GM19452 (cell line): ENCODE results near the gene PPP1R13B.

Source experiments
- ATAC-seq: cut with Tn5 transposase; IDR thresholded peaks from one replicate; pipeline ENCODE4 v1.9.1; 2021; ENCODE audit not compliant: unreplicated experiment

PPP1R13B gene

GRCh38 chr14:103836976-103837725, 10.2 kb downstream of the PPP1R13B start:
- ATAC-seq, result no peak

DNA sequence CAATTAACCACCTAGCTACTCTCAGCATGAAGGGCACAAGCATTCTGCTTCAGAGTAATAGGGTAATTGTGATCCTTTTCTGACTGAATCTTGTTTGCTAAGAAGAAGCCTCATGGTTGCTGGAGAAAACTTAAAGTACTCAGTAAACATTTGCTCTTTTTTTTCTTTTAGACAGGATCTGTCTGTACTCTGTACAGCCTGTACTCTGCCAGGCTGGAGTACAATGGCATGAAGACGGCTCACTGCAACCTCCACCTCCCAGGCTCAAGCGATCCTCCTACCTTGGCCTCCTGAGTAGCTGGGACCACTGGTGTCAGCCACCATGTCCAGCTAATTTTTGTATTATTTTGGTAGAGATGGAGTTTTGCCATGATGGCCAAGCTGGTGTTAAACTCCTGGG, 12.4 kb downstream of the PPP1R13B start:
- no peak for ATAC-seq

- ATAC-seq, result no peak
Measured at GRCh38 chr14:103833711-103834110, 13.7 kb downstream of the PPP1R13B start.

DNA sequence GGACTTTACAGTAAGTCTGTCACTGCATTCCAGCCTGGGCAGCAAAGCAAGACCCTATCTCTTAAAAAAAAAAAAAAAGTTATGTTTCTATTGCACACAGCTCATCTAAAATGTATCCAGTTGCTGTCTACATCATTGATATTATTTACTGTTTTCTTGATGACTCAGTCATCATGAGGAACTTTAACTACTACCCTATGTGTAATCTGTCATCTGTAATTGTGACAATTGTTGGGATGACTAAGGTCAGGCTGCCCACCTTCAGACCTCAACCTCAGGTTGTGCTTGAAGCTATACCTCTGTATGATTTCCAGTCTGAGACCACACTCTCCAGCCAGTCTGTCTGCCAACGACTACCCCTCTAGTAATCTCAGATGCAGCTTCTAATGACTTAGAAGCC, 15.3 kb downstream of the PPP1R13B start:
- no peak for ATAC-seq

DNA sequence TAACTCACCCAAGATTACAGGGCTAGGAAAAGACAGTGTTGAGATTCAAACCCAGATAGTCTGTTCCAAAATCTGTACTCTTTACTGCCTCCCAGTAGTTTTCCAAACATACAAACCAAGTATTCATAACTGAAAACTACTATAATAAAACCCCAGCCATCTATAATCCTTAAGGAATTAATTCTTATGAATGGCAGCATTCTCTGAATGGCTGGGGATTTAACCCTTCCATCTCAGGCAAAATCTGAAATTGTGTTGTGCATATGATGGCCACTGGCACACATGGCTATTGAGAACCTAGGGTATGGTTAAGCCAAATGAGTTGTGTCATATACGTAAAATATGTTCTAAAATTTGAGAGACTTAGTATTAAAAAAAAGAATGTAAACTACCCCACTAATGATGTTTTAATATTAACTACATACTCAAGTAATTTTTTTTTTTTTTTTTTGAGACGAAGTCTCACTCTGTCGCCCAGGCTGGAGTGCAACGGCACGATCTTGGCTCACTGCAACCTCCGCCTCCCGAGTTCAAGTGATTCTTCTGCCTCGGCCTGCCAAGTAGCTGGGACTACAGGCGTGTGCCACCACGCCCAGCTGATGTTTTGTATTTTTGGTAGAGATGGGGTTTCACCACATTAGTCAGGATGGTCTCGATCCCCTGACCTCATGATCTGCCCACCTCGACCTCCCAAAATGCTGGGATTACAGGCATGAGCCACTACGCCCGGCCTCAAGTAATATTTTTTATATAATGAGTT, 16.7 kb downstream of the PPP1R13B start:
- no peak for ATAC-seq

GRCh38 chr14:103828315-103828967, 18.9 kb downstream of the PPP1R13B start:
- ATAC-seq, result no peak

DNA sequence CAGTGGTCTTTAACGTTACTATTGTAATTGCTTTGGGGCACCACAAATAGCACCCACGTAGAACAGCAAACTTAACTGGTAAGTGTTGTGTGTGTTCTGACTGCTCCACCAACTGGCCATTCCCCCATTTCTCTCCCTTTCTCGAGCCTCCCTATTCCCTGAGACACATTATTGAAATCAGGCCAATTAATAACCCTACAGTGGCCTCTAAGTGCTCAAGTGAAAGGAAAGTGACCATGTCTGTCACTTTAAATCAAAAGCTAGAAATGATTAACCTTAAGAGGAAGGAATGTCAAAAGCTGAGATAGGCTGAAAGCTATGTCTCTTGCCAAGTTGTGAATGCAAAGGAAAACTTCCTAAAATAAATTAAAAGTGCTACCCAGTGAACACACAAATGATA, 22.3 kb downstream of the PPP1R13B start:
- ATAC-seq, result no peak

GRCh38 chr14:103820908-103821307, 26.5 kb downstream of the PPP1R13B start:
- no peak for ATAC-seq

DNA sequence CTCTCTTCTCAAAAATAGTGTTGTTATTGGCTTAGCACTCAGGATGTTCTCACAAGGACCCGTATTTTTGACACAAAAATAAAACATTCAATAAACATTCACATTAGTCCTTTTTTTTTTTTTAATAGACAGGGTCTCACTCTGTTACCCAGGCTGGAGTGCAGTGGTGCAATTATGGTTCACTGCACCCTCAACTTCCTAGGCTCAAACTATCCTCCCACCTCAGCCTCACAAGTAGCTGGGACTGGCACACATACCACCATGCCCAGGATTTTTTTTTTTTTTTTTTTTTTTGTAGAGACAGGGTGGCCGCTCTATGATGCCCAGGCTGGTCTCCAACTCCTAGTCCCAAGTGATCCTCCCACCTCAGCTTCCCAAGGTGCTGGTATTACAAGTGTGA, 27.0 kb downstream of the PPP1R13B start:
- ATAC-seq, result no peak

DNA sequence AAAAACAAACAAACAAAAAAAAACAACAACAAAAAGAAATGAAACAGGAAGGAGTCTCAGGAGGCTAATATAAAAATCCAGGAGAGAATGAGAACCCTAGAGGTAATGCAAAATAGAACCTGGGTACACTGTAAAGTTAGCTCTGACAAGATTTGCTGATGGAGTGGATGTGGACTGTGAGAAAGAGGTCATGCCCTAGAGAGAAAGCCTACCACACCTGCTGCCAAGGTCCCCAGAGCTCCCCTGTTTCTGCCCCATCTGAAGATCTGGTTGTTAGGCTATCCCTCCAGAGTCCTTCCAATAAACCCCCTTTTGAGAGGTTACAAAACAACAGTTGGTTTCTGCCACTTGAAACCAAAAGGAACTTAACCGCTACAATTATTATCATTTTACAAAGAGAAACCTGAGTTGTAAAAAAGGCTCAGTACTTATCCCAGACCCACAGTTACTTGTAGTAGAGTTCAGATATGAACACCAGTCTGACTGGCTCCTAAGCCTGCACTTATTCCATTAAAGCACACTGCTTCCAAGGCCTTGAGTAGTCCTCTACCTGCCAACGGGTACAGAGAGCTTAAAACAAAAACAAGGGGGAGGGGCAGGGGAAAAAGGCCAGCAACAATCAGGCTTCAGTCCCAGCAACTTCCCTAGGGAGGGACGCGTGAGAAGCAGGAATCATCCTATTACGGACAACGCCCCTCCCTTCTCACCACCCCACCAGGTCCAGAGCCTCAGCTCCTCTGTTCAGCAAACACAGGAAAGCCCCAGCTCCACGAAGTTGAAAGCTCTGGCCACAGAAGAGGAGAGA, 27.7 kb downstream of the PPP1R13B start:
- no peak for ATAC-seq

DNA sequence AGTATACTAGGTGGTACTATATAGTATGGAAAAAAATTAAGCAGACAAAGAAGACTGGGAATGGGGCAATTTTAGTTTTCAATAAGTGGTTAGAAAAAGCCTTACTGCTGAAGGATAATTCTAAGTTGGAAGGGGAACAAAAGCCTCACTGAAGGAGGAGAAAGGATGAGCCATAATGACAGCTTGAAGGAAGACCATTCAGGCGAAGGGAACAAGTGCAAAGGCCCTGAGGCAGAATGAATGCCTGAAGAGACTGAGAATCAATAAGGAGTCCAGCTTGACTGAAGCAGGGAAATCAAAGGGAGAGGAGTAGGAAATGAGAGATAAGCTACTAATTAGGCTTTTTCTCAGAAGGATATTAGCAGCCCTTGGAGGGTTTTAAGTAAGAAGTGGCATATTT, 28.5 kb downstream of the PPP1R13B start:
- no peak for ATAC-seq

GRCh38 chr14:103818422-103818821, 29.0 kb downstream of the PPP1R13B start:
- no peak for ATAC-seq

DNA sequence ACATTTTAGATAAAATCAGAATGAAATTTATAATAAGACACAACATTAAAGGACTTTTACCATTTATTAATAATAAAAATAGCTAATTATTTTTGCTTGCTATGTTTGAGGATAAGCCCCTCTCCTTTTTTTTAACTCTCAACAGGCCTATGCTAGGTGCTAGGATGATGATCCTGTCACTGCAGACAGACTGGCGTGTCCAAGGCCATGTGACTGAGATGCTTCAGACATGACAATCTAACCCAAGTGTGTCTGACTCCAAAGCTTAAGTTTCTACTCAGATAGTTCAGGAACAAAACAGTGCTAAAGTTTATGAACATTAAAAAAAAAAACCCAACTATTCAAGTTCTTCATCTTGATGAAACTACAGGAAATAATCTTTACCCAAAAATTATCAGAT, 29.8 kb downstream of the PPP1R13B start:
- ATAC-seq, result no peak

DNA sequence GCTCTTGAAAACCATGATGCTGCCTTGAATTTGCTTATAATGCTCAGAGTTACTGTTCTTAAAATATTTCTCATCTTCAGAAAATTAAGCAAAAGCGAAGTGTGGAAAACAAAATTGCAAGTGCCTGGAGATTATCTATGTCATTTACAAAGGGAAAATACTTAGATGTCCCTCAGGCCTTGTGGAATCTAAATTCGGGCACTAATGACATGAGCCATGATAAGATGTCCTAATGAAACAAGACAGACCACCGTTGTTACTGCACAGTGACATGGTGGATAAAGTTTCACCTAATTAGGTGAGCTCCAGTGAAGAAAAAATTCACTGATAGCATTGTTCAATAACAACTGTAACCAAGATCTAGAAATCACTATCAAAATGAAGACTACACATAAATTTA, 30.4 kb downstream of the PPP1R13B start:
- ATAC-seq, result no peak

DNA sequence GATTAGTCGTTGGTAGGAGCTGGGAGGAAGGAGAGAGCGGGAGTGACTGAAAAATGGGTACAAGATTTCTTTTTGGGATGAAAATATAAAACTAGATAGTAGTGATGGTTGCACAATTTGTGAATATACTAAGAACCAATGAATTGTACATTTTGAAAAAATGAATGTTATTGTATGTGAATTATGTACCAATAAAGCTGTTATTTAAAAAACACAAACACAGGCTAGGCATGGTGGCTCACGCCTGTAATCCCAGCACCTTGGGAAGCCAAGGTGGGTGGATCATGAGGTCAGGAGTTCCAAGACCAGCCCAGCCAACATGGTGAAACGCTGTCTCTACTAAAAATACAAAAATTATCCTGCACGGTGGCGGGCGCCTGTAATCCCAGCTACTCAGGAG, 32.1 kb downstream of the PPP1R13B start:
- no peak for ATAC-seq

DNA sequence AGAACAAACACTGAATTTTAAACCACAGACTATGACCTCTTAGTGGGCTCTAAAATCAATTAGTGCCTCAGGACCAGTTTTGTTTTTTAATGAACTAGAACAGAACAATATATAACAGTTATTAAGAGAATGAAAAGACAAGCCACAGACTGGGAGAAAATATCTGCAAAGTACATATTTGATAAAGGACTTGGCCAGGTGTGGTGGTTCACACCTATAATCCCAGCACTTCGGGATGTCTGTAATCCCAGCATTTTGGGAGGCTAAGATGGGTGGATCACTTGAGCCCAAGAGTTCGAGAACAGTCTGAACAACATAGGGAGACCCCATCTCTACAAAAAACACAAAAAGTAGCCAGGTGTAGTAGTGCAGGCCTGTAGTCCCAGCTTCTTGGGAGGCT, 36.2 kb downstream of the PPP1R13B start:
- ATAC-seq, result no peak

DNA sequence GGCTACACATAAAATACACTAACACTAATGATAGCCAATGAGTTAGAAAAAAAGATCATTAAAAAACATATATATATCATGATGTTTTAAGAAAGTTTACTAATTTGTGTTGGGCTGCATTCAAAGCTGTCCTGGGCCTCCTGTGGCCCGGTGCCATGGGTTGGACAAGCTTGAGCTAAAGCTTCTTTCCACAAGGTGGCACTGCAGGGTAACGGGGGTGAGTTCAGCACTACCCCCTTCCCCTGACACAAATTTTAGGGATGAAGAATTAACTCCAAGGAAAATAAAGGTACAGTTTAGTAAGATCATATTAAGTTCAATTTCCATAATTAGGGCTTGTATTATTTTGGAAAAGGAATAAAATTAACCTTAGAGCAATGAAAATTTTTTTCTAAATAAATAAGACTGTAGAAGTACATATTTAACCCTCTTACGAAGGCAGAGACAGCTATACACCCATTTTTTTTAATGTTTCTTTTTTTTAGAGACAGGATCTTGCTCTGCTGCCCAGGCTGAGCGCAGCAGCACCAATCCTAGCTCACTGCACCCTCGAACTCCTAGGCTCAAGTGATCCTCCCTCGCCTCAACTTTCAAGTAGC, 38.9 kb downstream of the PPP1R13B start:
- ATAC-seq, result no peak

- ATAC-seq, result peak; percentile 72
Measured at GRCh38 chr14:103806805-103807204, 40.6 kb downstream of the PPP1R13B start.

GRCh38 chr14:103805708-103806107, 41.7 kb downstream of the PPP1R13B start:
- ATAC-seq, result no peak

- ATAC-seq, result no peak
Measured at GRCh38 chr14:103803661-103804060, 43.7 kb downstream of the PPP1R13B start.

GRCh38 chr14:103802356-103802755, 45.0 kb downstream of the PPP1R13B start:
- no peak for ATAC-seq
